ENCODE data around the gene SARNP.

The SARNP gene

GRCh38 chr12:55712700-55713415 is 104.7 kb downstream of the SARNP start:
- TF ChIP-seq CTCF (IDR thresholded peaks at IDR 0.05; ENCODE audit: control insufficient read depth, extremely low read depth, insufficient read depth): no peak
- DNase-seq (ENCODE audit: low read depth): no peak
- H3K4me3 ChIP-seq (ENCODE audit: low read depth, low read length): no peak overlapping the region

- DNase-seq (ENCODE audit: low read depth): no peak
- no peak overlapping the region for H3K4me3 ChIP-seq (ENCODE audit: low read depth, low read length)
- TF ChIP-seq CTCF (IDR thresholded peaks at IDR 0.05; ENCODE audit: control insufficient read depth, extremely low read depth, insufficient read depth): no peak
Observed at GRCh38 chr12:55711786-55712553, 105.6 kb downstream of the SARNP start.

GRCh38 chr12:55708695-55709233 is 108.8 kb downstream of the SARNP start:
- TF ChIP-seq CTCF (IDR thresholded peaks at IDR 0.05; ENCODE audit: control insufficient read depth, extremely low read depth, insufficient read depth): no peak
- DNase-seq (ENCODE audit: low read depth): no peak
- H3K4me3 ChIP-seq (ENCODE audit: low read depth, low read length): no peak overlapping the region

- DNase-seq (ENCODE audit: low read depth): no peak
- no peak for TF ChIP-seq CTCF (IDR thresholded peaks at IDR 0.05; ENCODE audit: control insufficient read depth, extremely low read depth, insufficient read depth)
- H3K4me3 ChIP-seq (ENCODE audit: low read depth, low read length): 0 out of 2 replicates have a peak within 1 kb of the TSS, but pooled peaks have one; percentile 9
Observed at GRCh38 chr12:55707841-55708694, 109.5 kb downstream of the SARNP start, which contains the start of gene ITGA7. ITGA7 (minus strand) TSS chr12:55707904; CDS start chr12:55707682, 222 bp downstream.

Data from LNCaP clone FGC (cell line).